Stimulated activated CD8-positive, alpha-beta memory T cell treated with anti-CD3 and anti-CD28 coated beads, Interleukin-4, amount 100 ng/mL, for 24 hours (primary cell): Measurements from ENCODE around the gene ASRGL1.

Experiments
- DNase-seq: peaks from one replicate; pipeline ENCODE4 v3.0.0-alpha.2; 2020; ENCODE audit warnings: low read depth

The ASRGL1 gene

GRCh38 chr11:62416596-62416995 is 79.3 kb downstream of the ASRGL1 start:
- no peak for DNase-seq

DNA sequence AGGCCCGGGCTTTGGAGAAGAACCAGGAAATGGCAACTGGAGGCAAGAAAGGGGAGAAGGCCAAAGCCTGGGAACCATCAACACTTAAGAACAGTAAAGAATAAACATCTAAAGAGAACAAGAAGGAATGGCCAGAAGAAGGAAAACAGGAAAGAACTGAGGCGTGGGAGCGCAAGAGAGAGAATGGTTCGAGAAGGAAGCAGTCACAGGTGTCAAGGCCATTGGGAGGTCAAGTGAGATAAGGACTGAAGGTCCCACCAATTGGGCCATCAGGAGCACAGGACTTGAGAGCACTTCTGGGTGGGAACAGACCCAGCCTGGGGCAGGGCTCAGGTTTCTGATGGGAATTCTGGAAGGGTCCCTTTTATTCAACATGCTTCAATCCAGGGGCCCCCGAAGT is 80.9 kb downstream of the ASRGL1 start:
- DNase-seq = no peak

- DNase-seq = no peak
Measured at GRCh38 chr11:62418733-62419132, 81.5 kb downstream of the ASRGL1 start, which contains the start of gene SCGB1A1. TSS of gene SCGB1A1 (plus strand) at chr11:62419033. CDS start at chr11:62419096, 63 bp downstream.

DNA sequence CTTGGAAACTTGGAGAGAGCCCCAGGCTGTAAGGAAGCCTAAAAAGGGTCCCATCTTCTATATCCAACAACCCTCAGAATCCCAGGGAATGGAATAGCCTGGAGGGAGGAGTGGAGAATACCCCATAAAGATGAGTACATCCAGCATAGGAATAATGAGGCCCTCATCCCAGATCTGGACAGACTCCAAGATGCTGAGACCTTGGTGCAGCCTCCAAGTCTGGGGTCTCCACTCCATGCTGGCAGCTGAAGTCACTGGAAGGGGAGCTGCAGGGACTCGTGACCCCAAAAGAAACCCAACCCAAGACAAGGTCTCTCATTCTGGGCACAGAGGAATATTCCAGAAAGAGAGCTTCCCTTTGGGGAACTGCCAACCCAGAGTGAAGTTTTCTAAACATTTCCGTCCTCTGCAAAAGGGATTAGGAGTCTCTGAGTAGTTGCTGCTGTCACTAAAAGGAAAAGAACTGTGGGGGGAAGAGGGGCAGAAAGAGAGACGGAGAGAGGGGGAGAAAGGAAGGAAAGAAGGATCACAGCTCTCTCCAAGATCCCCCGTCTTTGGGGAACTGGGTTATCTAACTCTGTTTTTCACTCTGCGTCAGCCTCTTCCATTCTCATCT is 82.2 kb downstream of the ASRGL1 start:
- DNase-seq = no peak

DNA sequence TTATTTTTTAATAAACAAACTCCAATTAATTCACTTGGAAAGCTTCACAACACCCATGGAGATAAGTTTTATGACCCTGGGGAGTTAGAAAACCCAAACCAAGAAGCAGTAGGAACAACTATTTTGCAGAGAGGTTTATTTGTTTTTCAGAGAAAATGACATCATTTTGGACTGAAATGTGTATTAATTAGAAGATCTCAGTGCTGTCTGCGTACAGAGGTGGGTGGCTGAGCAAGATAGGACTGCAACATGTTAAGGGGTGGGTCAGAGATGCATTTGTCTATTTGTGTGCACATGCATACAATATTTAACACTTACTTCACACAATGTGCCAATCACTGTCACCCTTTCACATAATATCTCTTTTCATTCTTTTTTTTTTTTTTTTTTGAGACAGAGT is 82.7 kb downstream of the ASRGL1 start:
- DNase-seq = no peak

GRCh38 chr11:62420882-62421281 is 83.6 kb downstream of the ASRGL1 start:
- no peak for DNase-seq

DNA sequence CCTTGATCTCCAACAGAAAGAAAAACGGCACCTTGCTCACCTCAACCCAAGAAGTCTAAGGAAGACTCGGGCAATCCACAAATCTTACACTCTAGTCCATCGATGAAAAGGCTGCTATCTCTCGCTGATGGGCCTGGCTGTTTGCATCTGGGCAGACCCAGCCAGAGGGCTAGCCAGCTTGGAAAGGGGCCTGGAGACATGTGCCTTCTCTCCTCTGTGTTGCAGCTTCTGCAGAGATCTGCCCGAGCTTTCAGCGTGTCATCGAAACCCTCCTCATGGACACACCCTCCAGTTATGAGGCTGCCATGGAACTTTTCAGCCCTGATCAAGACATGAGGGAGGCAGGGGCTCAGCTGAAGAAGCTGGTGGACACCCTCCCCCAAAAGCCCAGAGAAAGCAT is 84.7 kb downstream of the ASRGL1 start:
- DNase-seq = no peak

GRCh38 chr11:62423012-62423411 is 85.8 kb downstream of the ASRGL1 start:
- no peak for DNase-seq

DNA sequence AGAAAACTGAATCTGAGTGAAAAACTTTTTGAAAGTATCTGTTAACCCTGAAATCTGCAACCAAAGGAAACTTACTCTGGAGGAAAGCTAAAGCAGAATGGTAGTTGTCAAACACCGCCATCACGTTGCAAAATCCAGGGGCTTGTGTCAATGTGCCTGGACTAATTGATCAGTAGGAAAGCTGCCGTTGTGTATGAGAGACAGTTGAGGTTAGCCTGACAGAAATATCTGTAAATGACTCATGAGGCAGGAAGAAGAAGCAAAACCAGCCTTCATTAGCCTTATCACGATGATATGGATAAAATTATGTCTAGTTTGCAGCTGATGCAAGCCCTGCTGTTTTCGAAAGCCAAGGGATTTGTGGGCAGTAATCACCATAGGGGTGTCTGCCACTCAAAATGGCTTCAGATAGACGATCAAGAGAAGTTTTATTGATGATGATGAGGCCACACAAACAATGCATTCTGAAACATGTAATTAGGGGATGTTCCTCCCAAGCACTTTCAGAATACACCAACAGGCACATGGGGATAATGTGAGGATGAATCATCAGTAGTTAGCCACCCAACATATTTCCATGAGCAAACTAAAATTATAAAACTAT is 90.5 kb downstream of the ASRGL1 start:
- DNase-seq = no peak

- no peak for DNase-seq
Measured at GRCh38 chr11:62428871-62429560, 91.8 kb downstream of the ASRGL1 start.

- DNase-seq = no peak
Measured at GRCh38 chr11:62430425-62430824, 93.2 kb downstream of the ASRGL1 start.

GRCh38 chr11:62431171-62431901 is 94.1 kb downstream of the ASRGL1 start:
- DNase-seq = no peak

- no peak for DNase-seq
Measured at GRCh38 chr11:62432695-62433094, 95.4 kb downstream of the ASRGL1 start.

DNA sequence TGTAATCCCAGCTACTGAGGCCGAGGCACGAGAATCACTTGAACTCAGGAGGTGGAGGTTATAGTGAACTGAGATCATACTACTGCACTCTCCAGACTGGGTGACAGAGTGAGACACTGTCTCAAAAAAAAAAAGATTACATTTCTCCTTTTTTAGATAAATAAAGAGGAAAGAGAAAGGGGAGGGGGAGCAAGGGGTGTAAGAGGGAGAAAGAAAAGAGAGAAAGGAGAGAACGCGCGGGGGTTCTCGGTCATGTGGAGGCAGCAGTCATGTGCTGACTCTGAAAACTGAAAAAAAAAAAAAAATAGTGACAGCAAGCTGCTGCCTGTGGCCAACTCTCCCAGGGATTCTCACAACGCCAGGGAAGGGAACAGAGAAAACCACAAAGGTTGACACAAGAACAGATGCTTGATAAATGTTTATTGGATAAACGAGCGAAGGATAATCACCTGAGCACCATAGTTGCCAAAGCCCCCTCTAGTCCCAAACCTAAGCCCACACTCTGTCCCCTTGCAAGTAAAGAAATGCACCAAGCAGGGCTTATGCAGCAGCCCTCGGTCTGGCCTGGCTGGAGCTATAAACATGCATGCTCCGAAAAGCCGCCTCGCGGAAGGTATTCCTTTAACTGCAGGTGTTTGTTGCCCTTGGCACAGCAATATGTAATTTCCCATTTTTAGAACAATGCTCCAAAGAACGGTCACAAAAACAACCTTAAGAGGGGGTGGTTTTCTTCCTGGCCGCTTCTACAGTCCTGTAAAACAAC is 96.1 kb downstream of the ASRGL1 start:
- no peak for DNase-seq

DNA sequence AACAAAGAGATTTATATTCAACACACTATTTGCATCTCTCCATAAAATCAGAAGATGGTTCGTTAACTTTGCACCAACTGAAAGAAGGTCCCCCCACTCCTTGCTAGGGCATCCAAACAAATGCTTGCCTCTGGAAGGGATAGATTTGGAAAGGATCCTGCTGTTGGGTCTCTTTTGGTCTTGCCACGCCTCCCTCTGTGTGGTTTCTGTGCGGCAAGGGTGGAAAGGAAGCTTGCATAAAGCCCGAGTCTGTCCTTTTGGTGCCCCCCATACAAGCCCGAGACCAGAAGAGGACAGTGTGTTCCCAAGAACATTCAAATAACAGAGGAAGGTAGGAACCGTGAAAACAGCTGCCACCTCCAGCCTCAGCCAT is 96.6 kb downstream of the ASRGL1 start:
- no peak for DNase-seq

- DNase-seq = no peak
Measured at GRCh38 chr11:62435846-62436660, 98.8 kb downstream of the ASRGL1 start.

DNA sequence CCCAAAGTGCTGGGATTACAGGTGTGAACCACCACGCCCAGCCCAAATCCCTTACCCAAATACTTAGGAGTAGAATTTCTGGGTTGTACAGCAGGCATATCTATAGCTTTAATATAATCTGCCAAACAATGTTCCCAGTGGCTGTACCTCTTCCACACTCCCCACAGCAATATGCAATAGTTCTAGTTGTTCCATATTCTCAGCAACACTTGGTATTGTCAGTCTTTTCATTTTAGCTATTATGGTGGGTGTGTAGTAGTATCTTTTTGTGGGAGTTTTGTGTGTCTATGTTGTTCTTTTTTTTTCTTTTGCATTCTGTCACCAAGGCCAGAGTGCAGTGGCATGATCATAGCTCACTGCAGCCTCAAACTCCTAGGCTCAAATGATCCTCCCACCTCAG is 100.4 kb downstream of the ASRGL1 start:
- DNase-seq = no peak

DNA sequence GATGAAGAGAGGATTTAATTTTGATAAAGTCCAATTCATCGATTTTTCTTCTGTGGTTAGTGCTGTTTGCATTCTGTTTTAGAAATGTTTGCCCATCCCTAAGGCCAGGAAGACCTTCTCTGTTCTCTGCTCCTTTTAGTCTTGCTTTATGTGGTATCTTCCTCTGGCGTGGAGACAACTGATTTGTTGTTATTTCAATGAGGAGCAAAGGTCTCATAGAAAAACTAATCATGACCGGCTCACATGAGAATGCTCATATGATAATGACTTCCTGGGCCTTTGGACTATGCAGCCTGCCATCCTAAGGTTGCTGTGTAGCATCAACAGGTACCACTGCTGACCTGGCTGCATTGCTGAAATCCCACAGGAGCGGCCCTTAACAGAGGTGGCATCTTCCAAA is 101.4 kb downstream of the ASRGL1 start:
- DNase-seq = no peak

DNA sequence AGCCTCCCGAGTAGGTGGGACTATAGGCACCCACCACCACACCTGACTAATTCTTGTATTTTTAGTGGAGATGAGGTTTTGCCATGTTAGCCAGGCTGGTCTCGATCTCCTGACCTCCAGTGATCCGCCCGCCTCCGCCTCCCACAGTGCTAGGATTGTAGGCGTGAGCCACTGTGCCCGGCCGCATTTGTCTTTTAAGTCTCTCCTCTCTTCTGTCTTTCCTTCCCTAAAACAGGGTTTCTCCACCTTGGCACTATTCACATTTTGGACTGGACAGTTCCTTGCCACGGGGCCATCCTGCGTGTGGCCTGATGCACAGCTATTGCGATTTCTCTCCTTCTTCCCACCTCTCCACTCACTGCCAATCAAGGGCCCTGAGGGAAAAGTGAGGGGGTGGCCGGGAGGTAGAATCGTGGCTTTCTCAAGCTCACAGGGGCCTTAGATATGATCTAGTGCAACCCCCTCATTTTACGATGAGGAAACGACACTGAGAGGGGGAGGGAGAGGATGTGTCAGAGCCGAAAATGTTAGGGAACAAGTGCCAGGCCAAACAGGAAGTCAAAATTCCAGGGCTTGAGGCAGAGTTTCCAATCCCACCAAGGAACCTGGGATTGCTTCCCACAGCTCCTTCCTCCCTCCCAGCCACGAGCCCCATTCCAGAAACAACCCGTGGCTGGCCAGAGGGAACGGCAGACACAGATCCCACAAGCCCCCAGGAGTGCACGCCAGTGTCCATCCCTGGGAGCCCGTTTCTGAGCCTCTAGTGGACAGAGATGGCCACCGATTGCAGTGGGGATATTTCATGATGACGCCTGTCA is 102.7 kb downstream of the ASRGL1 start:
- DNase-seq = no peak
